GM21515 (cell line): ENCODE results near the gene AK2.
"Not testable (repeated sequence)": the region's sequence is repeated elsewhere in the genome, so short reads cannot be mapped to it uniquely, and the experiment has no call there.

Source experiments
- ATAC-seq: cut with Tn5 transposase; IDR thresholded peaks from one replicate; pipeline ENCODE4 v1.9.1; 2021; ENCODE audit not compliant: unreplicated experiment

The AK2 gene

GRCh38 chr1:33055210-33056008 lies 18.7 kb upstream of the AK2 start:
- no peak for ATAC-seq

- no peak for ATAC-seq
Observed at GRCh38 chr1:33050221-33051076, 13.8 kb upstream of the AK2 start.

GRCh38 chr1:33049371-33049770 lies 12.7 kb upstream of the AK2 start:
- ATAC-seq = no peak

- no peak for ATAC-seq
Observed at GRCh38 chr1:33048426-33048825, 11.7 kb upstream of the AK2 start.

- no peak for ATAC-seq
Observed at GRCh38 chr1:33047839-33048305, 11.2 kb upstream of the AK2 start.

- ATAC-seq = no peak
Observed at GRCh38 chr1:33047290-33047689, 10.6 kb upstream of the AK2 start.

GRCh38 chr1:33046234-33046633 lies 9.6 kb upstream of the AK2 start:
- not testable (repeated sequence) for ATAC-seq

- no peak for ATAC-seq
Observed at GRCh38 chr1:33045814-33046213, 9.1 kb upstream of the AK2 start.

GRCh38 chr1:33045246-33045645 lies 8.6 kb upstream of the AK2 start:
- ATAC-seq = no peak

- no peak for ATAC-seq
Observed at GRCh38 chr1:33043267-33044092, 6.8 kb upstream of the AK2 start.

GRCh38 chr1:33042831-33043230 lies 6.1 kb upstream of the AK2 start:
- no peak for ATAC-seq

GRCh38 chr1:33041026-33041425 lies 4.3 kb upstream of the AK2 start:
- ATAC-seq = no peak

- no peak for ATAC-seq
Observed at GRCh38 chr1:33039840-33040239, 3.2 kb upstream of the AK2 start.

GRCh38 chr1:33036051-33036525 lies 595 bp downstream of the AK2 start:
- no peak for ATAC-seq

GRCh38 chr1:33032126-33032869 lies 4.4 kb downstream of the AK2 start:
- no peak for ATAC-seq

GRCh38 chr1:33031506-33031905 lies 5.2 kb downstream of the AK2 start:
- no peak for ATAC-seq

- ATAC-seq = no peak
Observed at GRCh38 chr1:33030575-33030974, 6.1 kb downstream of the AK2 start.

- no peak for ATAC-seq
Observed at GRCh38 chr1:33029921-33030320, 6.8 kb downstream of the AK2 start.

- ATAC-seq = no peak
Observed at GRCh38 chr1:33029209-33029608, 7.5 kb downstream of the AK2 start.

GRCh38 chr1:33025761-33026160 lies 10.9 kb downstream of the AK2 start:
- no peak for ATAC-seq
